GM12864 (cell line): ENCODE results near the gene TPPP3.
"Not testable (repeated sequence)": the region's sequence is repeated elsewhere in the genome, so short reads cannot be mapped to it uniquely, and the experiment has no call there.

ENCODE experiments used
- DNase-seq: peaks from one replicate; pipeline ENCODE4 v3.0.0-alpha.2; 2011; ENCODE audit warnings: low read depth
- H3K4me3 ChIP-seq: 2 replicates; pipeline ENCODE4 v1.5.1; 2011; ENCODE audit warnings: mild to moderate bottlenecking, low read depth, low read length, control low read depth
- CTCF ChIP-seq: IDR thresholded peaks from 2 replicates; pipeline ENCODE4 v1.5.1; 2011; ENCODE audit warnings: low read depth, mild to moderate bottlenecking, moderate library complexity, low read length, control low read depth, inconsistent platforms; ENCODE audit errors: missing control alignments

The TPPP3 gene

DNA sequence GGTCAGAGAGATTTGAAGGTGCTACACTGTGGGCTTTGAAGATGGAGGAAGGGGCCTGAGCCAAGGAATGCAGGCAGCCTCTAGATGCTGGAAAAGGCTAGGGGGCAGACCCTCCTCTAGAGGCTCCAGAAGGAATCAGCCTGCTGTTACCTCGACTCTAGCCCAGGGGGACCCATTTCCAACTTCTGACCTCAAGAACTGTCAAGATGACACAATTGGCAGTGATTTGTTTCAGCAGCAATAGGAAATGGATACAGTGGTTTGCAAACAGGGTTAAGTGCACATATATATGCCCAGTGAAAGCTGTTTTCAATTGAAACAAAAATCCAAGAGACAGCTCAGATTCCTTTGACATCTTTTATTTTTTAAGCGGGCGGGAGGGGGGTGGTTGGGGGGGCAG lies 26.6 kb upstream of the TPPP3 start:
- no peak overlapping the region for H3K4me3 ChIP-seq
- TF ChIP-seq CTCF: no peak
- no peak for DNase-seq

DNA sequence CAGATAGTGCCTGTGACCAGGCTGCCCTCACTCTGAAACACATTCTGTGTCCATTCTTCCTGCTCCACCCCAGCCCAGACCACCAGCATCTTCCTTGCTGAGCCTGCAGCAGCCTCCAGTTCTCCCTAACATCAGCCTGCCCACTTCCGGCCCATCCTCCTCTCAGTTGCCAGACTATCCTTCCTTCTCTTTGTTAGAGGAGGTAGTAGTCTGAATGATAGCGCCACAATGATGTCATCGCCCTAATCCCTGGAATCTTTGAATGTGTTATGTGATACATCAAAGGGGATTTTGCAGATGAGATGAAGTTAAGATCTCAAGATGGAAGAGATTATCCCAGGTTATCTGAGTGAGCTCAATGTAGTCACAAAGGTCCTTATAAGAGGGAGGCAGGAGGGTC lies 26.2 kb upstream of the TPPP3 start:
- DNase-seq: no peak
- H3K4me3 ChIP-seq: no peak overlapping the region
- TF ChIP-seq CTCF: no peak

DNA sequence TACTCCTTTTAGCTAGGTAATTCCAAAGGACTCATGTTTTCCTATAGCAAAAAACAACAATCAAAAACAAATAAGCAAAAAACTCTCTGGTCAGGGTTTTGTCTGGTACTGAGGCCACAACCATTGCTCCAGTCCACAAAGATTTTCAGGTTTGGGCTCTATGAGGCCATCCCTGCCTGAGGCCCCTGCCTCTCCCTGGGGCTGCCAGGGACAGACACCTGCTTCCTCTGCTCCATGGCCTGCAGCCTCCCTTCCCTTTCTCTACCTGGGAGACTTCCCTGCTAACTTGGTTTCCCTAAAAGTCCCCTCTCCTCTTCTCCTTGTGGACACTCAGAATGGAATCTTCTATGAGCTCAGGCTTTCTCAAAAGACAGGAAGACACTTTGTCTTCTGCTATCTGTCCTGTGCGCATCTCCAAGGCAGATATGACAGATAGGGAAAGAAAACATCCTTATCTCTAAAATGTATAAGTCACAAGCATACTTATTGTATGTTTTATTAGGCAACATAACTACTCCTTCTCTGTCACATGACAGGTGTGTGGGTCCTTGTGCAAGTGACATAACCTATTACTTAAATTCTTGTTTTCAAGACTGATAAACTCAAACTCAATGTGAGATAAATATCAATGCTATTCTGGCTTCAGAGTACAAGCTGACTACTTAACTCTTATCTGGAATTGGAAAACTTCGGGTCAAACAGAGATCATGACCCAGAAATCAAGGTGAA lies 24.2 kb upstream of the TPPP3 start:
- no peak overlapping the region for H3K4me3 ChIP-seq
- TF ChIP-seq CTCF: no peak
- DNase-seq: no peak

- H3K4me3 ChIP-seq: peak within 1 kb of the TSS; percentile 59
- no peak for DNase-seq
These were observed 22.8 kb upstream of the TPPP3 start, which contains the start of gene ZDHHC1 for GRCh38 chr16:67415872-67416793. TSS of gene ZDHHC1 (minus strand) at chr16:67416477. CDS start at chr16:67407775, 8,702 bp downstream.

DNA sequence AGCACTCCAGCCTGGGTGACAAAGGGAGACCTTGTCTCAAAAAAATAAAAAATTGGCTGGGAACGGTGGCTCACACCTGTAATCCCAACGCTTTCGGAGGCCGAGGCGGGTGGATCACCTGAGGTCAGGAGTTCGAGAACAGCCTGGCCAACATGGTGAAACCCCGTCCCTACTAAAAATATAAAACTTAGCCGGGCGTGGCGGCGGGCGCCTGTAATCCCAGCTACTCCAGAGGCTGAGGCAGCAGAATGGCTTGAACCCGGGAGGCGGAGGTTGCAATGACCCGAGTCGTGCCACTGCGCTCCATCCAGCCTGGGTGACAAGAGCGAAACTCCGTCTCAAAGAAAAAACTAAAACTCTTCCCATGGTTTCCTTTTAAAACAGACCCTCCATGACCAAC lies 22.1 kb upstream of the TPPP3 start:
- peak overlapping the region; percentile 59; the same call in 1 of the 2 replicates for H3K4me3 ChIP-seq

More at GRCh38 chr16:67415872-67416793, 22.8 kb upstream of the TPPP3 start, which contains the start of gene ZDHHC1:
- peak; percentile 54 for TF ChIP-seq CTCF

GRCh38 chr16:67413978-67414911 lies 20.9 kb upstream of the TPPP3 start:
- no peak overlapping the region for H3K4me3 ChIP-seq
- no peak for DNase-seq
- TF ChIP-seq CTCF: no peak

More for the DNA sequence above, 22.1 kb upstream of the TPPP3 start:
- not testable (repeated sequence) for DNase-seq
